ENCODE data around the gene PHACTR3. TPM values are rescaled to one million over a fixed set of nuclear protein-coding genes. Genes with fewer than 3 reads are reported as not detected.

PHACTR3 gene
- total RNA-seq, 4 donors from 2014 or later, result 2.4 to 12.8 (median 9.7) TPM

GRCh38 chr20:59575216-59575615 is 29.1 kb upstream of the PHACTR3 start:
- TF ChIP-seq POLR2AphosphoS5 (IDR thresholded peaks at IDR 0.05) (no peak), EP300 (IDR thresholded peaks at IDR 0.05) (no peak), POLR2A (IDR thresholded peaks at IDR 0.05) (no peak), CTCF (IDR thresholded peaks at IDR 0.05) (no peak)
- Histone ChIP-seq H3K4me3 (no peak overlapping the region), H3K36me3 (no peaks in the 10 kb centered on the region), H3K27ac (no peak overlapping the region), H3K4me1 (peaks cover 16% of the 10 kb centered on the region), H3K9me3 (no peaks in the 10 kb centered on the region), H3K27me3 (peaks cover 79% of the 10 kb centered on the region)
- no peak for DNase-seq (ENCODE audit: low spot score in 2 of 2)
- 42% methylated on average over 4 of the region's 5 CpGs for WGBS

DNA sequence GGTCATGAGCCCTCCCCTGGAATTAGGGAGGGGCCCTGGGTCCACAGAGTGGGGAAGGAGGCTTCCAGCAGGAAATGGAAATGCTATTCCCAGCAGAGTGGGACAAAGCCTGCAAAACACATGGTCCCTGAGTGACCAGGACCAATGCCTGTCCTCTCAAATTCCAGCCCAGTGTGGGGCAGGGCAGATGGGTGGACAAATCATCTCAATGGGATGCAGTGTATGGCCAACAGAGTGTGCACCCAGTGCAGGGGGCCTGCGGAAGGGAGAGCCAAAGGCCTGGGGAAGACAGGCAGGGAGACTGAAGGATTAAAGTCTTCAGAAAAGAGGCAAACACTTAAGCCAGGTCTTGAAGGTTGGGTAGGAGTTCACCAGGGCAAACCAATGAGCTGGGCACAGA is 28.7 kb upstream of the PHACTR3 start:
- Histone ChIP-seq H3K27ac (no peak overlapping the region), H3K9me3 (no peaks in the 10 kb centered on the region), H3K36me3 (no peaks in the 10 kb centered on the region), H3K4me1 (peaks cover 17% of the 10 kb centered on the region), H3K27me3 (peaks cover 84% of the 10 kb centered on the region), H3K4me3 (no peak overlapping the region)
- 92% methylated on average over 1 of the region's 1 CpG for WGBS
- DNase-seq (ENCODE audit: low spot score in 2 of 2), result peak; percentile 26 to 37
- no peak for TF ChIP-seq POLR2A (IDR thresholded peaks at IDR 0.05)
- TF ChIP-seq CTCF (IDR thresholded peaks at IDR 0.05), result no peak
- no peak for TF ChIP-seq EP300 (IDR thresholded peaks at IDR 0.05)
- TF ChIP-seq POLR2AphosphoS5 (IDR thresholded peaks at IDR 0.05), result no peak

DNA sequence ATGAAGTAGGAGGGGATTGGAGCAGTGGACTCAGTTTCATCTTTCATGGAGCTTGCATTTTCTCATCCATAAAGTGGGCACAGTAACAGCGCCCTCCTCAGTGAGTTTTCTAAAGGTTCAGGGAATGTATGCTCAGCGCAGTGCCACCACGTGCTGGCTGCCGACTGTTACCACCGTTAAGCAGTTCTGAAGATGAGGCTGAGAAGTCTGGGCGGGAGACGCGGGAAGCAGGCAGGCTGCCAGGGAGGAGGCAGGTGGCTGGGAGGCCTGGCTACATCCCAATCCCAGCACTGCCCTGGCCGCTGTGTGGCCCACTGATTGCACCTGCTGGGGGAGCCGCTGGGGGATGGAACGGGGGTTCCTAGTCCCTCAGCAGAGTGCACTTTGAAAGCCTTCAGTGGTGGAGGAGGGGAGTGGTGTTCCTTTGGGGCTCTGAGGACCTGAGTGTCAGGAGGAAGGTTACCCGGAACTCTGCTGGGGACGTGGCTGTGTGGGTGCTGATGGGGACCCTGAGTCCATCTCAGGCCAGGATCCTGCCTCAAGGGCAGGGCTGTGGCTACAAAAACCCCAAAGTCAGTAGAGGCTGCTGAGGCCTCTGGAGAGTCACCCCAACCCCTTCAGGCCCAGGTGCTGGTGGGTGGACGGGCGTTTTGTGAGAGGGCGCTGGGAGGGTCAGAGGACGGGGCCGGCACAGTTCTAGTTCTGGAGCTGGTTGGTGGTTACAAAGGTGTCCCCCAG is 28.0 kb upstream of the PHACTR3 start:
- 57% methylated on average over 18 of the region's 18 CpGs for WGBS
- Histone ChIP-seq H3K4me1 (peaks cover 17% of the 10 kb centered on the region), H3K9me3 (no peaks in the 10 kb centered on the region), H3K27ac (no peak overlapping the region), H3K36me3 (no peaks in the 10 kb centered on the region), H3K4me3 (no peak overlapping the region), H3K27me3 (peaks cover 85% of the 10 kb centered on the region)
- no peak for TF ChIP-seq CTCF (IDR thresholded peaks at IDR 0.05)
- no peak for TF ChIP-seq POLR2A (IDR thresholded peaks at IDR 0.05)
- TF ChIP-seq EP300 (IDR thresholded peaks at IDR 0.05), result no peak
- no peak for TF ChIP-seq POLR2AphosphoS5 (IDR thresholded peaks at IDR 0.05)
- peak; percentile 40 to 66 for DNase-seq (ENCODE audit: low spot score in 2 of 2)

GRCh38 chr20:59577037-59577808 is 27.1 kb upstream of the PHACTR3 start:
- TF ChIP-seq POLR2A (IDR thresholded peaks at IDR 0.05) (no peak), EP300 (IDR thresholded peaks at IDR 0.05) (no peak), CTCF (IDR thresholded peaks at IDR 0.05) (no peak), POLR2AphosphoS5 (IDR thresholded peaks at IDR 0.05) (no peak)
- Histone ChIP-seq H3K4me3 (peak overlapping the region; percentile 30), H3K27me3 (peaks cover 87% of the 10 kb centered on the region), H3K27ac (no peak overlapping the region), H3K9me3 (no peaks in the 10 kb centered on the region), H3K36me3 (no peaks in the 10 kb centered on the region), H3K4me1 (peaks cover 12% of the 10 kb centered on the region)
- peak in 1 of 2 donors; percentile 21 for DNase-seq (ENCODE audit: low spot score in 2 of 2)
- WGBS, result 41% methylated on average over 4 of the region's 95 CpGs

DNA sequence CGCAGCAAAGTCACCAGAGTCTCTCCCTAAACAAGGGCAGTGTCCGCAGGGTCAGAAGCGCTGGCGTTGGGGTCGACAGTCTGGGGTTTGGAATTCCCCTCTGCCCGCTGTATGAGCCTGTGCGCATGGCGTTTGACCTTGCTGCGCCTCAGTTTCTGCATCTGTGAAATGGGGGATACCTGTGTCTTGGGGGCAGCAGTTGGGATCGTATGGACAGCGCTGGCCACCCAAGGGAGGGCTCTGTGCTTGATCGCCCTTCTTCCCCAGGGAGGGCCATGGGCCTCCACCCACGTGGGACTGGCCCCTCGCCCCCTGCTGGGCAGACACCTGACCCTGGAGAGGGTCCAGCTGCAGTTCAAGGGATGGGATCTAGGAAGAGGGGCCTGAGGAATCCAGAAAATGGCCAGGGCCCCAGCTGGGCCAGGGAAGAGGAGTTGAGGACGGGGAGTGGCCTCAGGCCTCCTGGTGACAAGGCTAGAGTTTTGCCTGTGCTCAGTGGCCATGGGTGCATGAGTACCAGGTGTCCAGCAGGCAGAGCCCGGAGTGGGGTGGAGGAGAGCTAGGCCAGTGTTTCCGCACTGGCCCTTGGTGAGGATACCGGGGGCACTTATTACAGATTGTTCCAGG is 26.4 kb upstream of the PHACTR3 start:
- no peak for TF ChIP-seq POLR2A (IDR thresholded peaks at IDR 0.05)
- no peak for TF ChIP-seq EP300 (IDR thresholded peaks at IDR 0.05)
- no peak for TF ChIP-seq POLR2AphosphoS5 (IDR thresholded peaks at IDR 0.05)
- TF ChIP-seq CTCF (IDR thresholded peaks at IDR 0.05), result no peak
- peak; percentile 51 to 62 for DNase-seq (ENCODE audit: low spot score in 2 of 2)
- Histone ChIP-seq H3K4me1 (peaks cover 17% of the 10 kb centered on the region), H3K9me3 (no peaks in the 10 kb centered on the region), H3K27me3 (peaks cover 82% of the 10 kb centered on the region), H3K27ac (no peak overlapping the region), H3K4me3 (peak overlapping the region; percentile 30), H3K36me3 (no peaks in the 10 kb centered on the region)
- 92% methylated on average over 4 of the region's 18 CpGs for WGBS

All from suprapubic skin (tissue), 4 donors.